A549 (cell line): ENCODE measurements around the gene RUVBL2.

Source experiments
- BHLHE40 ChIP-seq: IDR thresholded peaks from 2 replicates; pipeline ENCODE4 v1.6.1; 2012; ENCODE audit warnings: low read depth, low read length, inconsistent platforms
- EP300 ChIP-seq, 2 experiments: fragments of >200 bp; sonication (Bioruptor Twin); formaldehyde crosslinking; IDR thresholded peaks; 2 replicates in 1 of 2; 3 replicates in 1 of 2; pipeline ENCODE4 v1.6.1; 2016 to 2017
- KDM5A ChIP-seq: fragments of 200-600 bp; sonication (generic); IDR thresholded peaks from 2 replicates; pipeline ENCODE4 v1.6.1; 2016; ENCODE audit warnings: antibody characterized with exemption, mild to moderate bottlenecking
- MYC ChIP-seq: IDR thresholded peaks from 2 replicates; pipeline ENCODE4 v1.6.1; 2012; ENCODE audit warnings: mild to moderate bottlenecking, inconsistent platforms, low read length, improper control_type of control experiment, borderline replicate concordance
- RAD21 ChIP-seq, 2 experiments: fragments of >200 bp in 1 of 2; sonication (Bioruptor Twin) in 1 of 2; formaldehyde crosslinking in 1 of 2; IDR thresholded peaks in 1 of 2; conservative IDR thresholded peaks in 1 of 2; 2 replicates in 1 of 2; 3 replicates in 1 of 2; pipeline ENCODE4 v1.6.1; 2012 to 2018; ENCODE audit warnings: inconsistent platforms in 1 of 2
- REST ChIP-seq: fragments of 200-600 bp; sonication (generic); IDR thresholded peaks from 2 replicates; pipeline ENCODE4 v1.6.1; 2016; ENCODE audit warnings: antibody characterized with exemption, mild to moderate bottlenecking, moderate library complexity
- SMC3 ChIP-seq: fragments of >200 bp; sonication (Bioruptor Twin); formaldehyde crosslinking; IDR thresholded peaks from 3 replicates; pipeline ENCODE4 v1.6.1; 2018; ENCODE audit warnings: inconsistent platforms
- TF ChIP-seq, protein P1 (sequence below): fragments of >200 bp; sonication (Bioruptor Twin); formaldehyde crosslinking; IDR thresholded peaks from 3 replicates; pipeline ENCODE4 v1.5.1; 2016
- TF ChIP-seq, protein P2 (sequence below): fragments of 450-650 bp; IDR thresholded peaks from 2 replicates; pipeline ENCODE4 v1.6.1; 2014; ENCODE audit warnings: antibody characterized with exemption
- TF ChIP-seq, protein P3 (sequence below): IDR thresholded peaks from 2 replicates; pipeline ENCODE4 v1.6.1; 2012

DNA sequence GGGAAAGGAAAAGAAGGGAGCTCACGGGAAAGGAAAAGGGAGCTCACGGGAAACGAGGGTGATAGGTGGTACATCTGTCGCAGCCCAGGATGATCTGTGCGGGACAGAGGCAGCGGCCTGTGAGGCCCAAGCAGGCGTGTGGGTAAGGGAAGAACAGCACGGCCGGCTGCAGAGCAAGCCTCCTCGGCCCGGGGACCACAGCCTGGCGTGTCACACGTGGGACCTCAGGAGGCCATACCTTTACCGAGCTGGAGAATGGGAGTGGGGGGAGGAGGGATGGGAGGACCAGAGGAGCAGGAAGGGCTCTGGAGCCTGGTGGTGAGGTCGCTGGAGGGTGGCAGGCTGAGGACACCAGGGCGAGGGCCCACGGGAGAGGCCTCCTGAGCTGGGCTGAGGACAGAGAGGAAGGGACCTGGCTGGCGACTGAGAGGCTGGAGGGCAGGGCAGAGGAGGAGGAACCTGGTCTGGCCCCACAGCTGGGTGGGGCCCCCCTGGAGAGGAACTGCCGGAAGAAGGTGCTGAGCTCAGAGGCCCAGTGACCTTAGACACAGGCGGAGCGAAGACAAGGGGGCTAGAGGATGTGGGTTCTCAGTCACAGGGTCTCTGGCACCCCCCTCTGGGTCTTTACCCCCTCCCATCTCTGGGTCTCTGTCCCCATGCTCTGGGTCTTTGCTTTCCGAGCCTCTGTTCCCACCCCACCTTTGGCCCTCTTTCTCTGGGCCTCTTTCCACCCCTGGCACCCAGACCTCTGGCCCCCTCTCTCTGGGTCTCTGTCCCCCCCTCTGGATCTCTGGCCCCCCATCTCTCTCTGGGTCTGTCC, 31.4 kb upstream of the RUVBL2 start:
- TF ChIP-seq SMC3 (no peak), EP300 (IDR thresholded peaks at IDR 0.05) (no peak), RAD21 (conservative IDR thresholded peaks at IDR 0.05 in 1 of 2, IDR thresholded peaks at IDR 0.05 in 1 of 2) (0 out of 5 replicates have a peak, but pooled peaks of 1 of the 2 experiments have one; percentile 10), KDM5A (no peak), BHLHE40 (no peak), MYC (no peak), REST (no peak)
- TF ChIP-seq, protein P1, sequence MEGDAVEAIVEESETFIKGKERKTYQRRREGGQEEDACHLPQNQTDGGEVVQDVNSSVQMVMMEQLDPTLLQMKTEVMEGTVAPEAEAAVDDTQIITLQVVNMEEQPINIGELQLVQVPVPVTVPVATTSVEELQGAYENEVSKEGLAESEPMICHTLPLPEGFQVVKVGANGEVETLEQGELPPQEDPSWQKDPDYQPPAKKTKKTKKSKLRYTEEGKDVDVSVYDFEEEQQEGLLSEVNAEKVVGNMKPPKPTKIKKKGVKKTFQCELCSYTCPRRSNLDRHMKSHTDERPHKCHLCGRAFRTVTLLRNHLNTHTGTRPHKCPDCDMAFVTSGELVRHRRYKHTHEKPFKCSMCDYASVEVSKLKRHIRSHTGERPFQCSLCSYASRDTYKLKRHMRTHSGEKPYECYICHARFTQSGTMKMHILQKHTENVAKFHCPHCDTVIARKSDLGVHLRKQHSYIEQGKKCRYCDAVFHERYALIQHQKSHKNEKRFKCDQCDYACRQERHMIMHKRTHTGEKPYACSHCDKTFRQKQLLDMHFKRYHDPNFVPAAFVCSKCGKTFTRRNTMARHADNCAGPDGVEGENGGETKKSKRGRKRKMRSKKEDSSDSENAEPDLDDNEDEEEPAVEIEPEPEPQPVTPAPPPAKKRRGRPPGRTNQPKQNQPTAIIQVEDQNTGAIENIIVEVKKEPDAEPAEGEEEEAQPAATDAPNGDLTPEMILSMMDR = no peak
- TF ChIP-seq, protein P2, sequence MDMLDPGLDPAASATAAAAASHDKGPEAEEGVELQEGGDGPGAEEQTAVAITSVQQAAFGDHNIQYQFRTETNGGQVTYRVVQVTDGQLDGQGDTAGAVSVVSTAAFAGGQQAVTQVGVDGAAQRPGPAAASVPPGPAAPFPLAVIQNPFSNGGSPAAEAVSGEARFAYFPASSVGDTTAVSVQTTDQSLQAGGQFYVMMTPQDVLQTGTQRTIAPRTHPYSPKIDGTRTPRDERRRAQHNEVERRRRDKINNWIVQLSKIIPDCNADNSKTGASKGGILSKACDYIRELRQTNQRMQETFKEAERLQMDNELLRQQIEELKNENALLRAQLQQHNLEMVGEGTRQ = 0 out of 2 replicates have a peak, but pooled peaks have one; percentile 2
- TF ChIP-seq, protein P3, sequence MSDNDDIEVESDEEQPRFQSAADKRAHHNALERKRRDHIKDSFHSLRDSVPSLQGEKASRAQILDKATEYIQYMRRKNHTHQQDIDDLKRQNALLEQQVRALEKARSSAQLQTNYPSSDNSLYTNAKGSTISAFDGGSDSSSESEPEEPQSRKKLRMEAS = peak; percentile 91
